Forelimb muscle (tissue), 1 donor: ENCODE measurements around the gene SNAI3. TPM values are rescaled to one million over a fixed set of nuclear protein-coding genes. Genes with fewer than 3 reads are reported as not detected.

ENCODE experiments used
- DNase-seq: peaks from one replicate; pipeline ENCODE4 v3.0.0-alpha.2; 2013; ENCODE audit warnings: low read depth
- polyA plus RNA-seq: library from polyadenylated mRNA; unstranded; fragments of 120-200 nt; gene quantifications from one replicate; pipeline ENCODE4 v1.2.1, GENCODE V29; 2013; ENCODE audit not compliant: insufficient read length

SNAI3 gene
- polyA plus RNA-seq, 1 donor, result 7.9 TPM

- no peak for DNase-seq
Measured at GRCh38 chr16:88691924-88692560, 5.7 kb upstream of the SNAI3 start.

DNA sequence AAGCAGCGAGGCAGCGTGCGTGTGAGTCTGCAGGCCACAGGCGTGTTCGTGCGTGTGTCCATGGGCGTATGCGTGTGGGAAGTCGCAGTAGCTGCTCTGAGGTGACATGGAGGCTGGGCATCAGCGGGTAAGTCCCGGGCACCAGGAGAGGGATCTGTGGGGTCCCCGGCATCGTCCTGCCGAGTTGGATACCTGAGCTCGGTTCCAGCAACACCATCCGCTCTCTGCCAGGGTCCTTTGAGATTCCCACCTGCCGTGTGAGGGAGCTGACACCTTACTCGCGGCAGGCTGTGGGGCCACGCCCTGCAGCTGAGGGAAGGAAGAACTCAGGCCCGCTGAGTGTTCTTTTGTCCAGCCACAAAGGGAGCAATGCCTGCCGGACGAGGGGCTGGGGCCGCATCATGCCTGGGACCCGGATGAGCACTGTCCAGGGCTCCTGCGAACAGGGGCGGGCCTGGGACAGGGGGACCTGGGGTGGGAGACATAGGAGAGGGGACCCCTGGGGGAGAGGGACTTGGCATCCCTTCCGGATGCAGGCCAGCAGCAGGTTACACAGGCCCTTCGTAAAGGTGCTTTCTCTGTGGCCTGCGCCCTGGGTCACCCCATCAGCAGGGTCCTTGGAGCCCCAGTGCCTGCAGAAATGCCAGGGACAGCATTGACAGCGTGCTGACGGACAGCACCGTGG, 5.0 kb upstream of the SNAI3 start:
- DNase-seq, result no peak

DNA sequence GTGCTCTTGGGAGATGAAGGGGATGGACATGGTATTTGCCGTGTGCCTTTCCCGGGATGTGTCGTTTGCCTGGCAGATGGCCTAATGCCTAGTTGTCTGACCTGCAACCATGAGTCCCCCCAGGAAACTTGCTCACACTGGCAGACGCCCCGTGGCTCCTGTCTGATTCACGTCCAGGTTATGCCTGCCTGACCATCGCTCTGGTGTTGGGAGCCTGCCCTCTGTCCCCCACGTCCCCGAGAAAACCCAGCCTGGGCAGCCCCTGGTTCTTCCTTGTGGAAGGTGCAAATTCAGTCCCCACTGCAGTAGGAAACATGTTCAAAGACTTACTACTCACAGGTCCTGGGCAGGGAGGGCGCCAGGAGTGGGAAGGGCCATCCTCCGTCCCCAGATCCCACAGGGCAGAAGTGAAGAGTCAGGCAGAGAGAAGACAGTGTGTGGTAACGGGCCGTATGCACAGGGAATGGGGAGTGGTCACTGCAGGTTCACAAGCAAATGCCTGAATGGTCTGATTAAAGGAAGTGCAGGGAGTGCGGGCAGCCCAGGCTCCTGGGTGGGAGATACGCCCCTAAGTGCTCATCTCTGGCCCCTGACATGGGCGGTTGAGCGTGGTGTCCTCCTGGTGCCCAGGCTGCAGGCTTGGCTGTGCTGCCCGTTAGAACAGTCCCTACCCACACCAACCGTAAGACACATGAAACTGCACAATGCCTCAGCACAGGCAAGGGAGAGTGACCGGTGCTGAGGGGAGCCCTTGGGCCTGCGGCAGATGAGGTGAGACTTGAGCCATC, 4.2 kb upstream of the SNAI3 start:
- DNase-seq, result no peak

- no peak for DNase-seq
Measured at GRCh38 chr16:88688013-88688778, 1.9 kb upstream of the SNAI3 start.

- no peak for DNase-seq
Measured at GRCh38 chr16:88687676-88688012, 1.3 kb upstream of the SNAI3 start.

DNA sequence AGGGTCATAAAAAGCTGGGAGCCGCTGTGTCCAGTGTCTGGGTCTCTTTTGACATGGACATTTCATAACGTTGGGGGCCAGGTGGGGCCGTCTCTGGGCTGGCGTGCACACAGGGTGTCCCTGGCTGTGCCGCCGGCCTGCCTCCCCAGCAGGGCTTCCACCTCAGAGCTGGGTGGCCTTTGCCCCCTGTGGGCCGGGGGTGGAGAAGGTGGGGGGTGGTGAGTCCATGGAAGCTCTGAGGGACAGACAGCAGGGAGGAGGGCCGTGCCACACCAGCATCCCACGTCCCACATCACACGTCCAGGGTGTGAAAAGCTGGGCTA, 908 bp upstream of the SNAI3 start:
- DNase-seq, result no peak

GRCh38 chr16:88686062-88686438, 257 bp downstream of the SNAI3 start:
- DNase-seq, result no peak

DNA sequence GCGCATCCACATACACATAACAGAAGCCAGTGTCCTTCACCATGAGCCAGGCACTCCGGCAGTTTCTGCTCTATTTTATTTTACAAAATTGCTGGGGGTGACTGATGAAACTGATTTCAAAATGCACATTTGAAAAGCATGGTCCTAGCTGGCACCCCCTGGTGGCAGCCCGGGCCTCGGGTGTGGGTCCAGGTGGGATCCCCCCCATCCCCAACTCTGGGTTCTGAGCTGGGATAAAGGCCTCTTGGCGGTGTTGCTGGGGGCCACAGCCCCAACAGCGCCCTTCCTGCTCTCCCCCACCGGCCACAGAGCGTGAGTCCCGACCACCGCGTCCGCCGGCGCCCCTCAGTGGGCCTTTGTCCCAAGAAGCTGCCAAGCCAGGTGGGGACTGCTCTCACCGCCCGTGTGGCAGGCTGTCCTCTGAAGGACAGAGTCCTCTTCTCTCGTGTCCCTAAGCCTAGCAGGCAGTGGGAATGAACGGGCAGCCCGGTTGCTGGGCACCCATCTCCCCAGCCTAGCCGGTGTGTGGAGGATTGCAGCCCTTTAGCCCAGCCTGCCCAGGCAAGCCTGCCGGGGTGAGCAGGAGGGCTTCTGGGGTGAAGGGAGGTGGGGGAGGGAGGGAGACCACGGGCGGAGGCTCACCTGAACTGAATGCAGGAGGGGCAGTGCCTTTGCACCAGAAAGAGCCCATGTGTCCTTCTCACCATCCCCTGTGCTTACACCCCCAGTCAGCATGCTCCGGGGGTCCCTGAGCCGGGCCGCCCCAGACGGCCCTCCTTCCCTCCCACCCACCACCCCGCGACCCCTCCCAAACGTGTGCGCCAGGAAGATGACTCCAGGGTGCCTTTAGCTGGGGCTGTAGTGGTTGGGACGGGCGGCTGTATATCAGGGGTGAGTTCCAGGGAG, 898 bp downstream of the SNAI3 start:
- DNase-seq, result no peak

DNA sequence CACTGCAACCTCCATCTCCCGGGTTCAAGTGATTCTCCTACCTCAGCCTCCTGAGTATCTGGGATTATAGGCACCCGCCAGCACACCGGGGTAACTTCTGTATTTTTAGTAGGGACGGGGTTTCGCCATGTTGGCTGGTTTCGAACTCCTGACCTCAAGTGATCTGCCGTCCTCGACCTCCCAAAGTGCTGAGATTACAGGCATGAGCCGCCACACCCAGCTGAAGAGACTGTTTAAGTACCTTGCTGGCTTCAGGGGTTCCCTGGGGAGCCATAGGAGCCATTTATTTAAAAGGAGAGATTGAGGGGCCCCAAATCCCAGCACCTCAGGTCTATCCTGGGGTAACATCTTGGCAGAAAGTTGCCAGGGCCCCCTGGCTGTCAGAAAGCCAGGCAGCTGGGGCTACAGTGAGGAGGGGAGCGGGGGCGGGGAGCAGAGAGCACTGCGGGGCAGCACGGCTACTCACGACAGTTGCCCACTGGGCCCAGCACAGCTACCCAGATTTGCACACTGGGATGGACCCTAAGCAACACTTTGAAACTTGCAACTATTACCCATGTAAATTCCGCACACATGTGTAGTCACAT, 1.6 kb downstream of the SNAI3 start:
- no peak for DNase-seq

DNA sequence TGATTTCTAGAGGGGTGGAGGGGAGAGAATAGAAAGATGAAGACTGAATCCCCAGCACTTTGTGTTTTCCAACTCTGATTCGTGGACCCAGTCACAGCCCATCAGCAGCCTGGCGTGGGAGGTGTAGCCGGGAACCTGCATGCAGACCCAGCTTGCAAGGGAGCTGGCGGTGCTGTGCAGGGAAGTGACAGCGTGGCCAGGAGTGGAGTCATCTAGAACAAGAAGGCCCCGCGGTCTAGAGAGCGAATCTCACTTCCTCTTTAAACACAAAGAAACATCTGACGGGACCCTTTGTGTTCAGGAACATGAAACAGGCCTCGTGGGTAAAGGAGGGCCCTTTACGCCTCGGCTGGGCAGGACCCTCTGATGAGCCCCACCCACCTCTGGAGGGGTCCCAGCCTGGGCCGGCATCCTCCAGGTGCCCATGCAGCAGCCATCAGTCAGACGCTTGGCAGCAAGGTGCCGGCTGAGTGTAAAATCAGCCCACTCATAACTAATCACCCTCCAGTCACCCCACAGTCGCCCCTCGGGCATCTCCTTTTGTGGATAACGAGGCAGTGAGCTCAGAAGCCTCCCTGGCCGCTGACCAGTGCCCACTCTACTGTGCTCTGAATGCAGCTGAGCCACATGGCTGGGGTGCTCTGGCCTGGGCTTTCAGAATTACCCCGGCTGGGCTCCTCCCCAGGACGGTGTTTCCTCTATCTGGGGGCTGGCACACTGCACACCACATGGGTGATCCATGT, 4.4 kb downstream of the SNAI3 start:
- DNase-seq, result no peak

GRCh38 chr16:88681084-88681680, 5.1 kb downstream of the SNAI3 start:
- DNase-seq, result no peak

DNA sequence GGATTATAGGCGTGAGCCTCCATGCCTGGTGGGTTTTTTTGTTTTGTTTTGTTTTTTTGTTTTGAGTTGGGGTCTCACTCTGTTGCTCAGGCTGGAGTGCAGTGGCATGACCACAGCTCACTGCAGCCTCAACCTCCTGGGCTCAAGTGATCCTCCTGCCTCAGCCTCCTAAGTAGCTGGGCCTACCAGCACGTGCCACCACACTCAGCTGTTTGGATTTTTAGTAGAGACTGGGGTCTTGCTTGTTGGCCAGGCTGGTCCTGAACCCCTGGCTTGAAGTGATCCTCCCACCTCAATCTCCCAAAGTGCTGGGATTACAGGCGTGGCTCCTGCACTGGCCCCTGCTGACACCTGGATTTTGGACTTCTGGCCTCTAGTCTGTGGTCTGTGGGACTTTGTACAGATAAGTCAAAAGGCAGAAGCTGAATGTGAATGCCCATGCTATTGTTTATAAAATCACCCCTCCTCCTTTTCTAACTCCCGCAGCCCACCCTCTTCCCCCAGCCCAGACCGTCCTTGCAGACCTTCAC, 5.7 kb downstream of the SNAI3 start:
- no peak for DNase-seq

DNA sequence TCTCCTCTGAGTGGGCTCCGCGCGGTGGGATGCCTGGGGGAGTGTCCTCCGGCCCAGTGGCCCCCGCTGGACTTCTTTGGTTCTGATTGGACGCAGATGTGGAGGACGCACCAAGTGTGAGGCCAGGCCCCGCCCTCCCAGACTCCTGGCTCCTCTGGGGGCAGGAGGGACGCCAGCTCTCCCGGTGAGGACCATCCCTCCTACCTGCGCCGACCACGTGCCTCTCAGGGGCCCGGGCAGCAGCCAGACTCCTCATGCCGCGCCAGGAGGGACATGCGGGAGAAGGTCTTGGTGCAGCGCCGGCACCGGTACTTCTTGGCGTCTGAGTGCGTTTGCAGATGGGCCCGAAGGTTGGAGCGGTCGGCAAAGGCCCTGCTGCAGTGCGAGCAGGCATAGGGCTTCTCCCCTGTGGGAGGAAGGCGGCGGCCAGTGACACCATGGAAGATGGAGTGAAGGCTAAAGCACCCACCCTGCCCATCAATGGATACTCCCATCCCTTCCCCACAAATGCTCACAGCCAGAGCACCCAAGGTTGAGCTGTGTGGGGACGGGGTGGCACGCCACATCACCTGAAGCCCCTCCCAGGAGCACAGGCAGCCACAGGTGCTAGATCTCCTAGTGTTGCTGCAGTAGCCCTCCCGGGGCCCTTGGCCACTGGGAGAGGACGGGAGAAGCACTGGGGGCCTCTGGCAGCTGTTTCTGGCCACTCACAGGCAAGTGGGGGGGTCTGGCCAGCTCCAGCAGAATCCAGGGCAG, 7.9 kb downstream of the SNAI3 start:
- DNase-seq, result no peak

DNA sequence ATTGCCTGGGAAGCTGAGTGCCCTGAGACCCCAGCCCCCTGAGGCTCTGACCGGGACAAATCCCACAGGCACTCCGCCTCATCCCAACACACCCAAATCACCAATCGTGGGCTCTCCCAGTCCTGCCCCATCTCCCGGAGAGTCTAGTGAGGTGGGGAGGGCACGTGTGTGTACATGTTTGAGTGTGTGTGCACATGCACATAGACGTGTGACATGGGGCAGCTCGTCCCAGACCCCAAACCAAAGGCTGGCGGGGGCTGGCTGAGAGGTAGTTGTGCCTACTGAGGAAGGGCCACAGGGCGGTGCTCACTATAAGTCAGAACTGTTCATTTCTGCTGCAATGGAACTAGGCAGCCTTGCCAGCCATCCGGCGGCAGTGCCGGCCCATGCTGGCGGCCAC, 8.6 kb downstream of the SNAI3 start:
- no peak for DNase-seq

GRCh38 chr16:88676502-88677242, 9.6 kb downstream of the SNAI3 start:
- DNase-seq, result no peak

DNA sequence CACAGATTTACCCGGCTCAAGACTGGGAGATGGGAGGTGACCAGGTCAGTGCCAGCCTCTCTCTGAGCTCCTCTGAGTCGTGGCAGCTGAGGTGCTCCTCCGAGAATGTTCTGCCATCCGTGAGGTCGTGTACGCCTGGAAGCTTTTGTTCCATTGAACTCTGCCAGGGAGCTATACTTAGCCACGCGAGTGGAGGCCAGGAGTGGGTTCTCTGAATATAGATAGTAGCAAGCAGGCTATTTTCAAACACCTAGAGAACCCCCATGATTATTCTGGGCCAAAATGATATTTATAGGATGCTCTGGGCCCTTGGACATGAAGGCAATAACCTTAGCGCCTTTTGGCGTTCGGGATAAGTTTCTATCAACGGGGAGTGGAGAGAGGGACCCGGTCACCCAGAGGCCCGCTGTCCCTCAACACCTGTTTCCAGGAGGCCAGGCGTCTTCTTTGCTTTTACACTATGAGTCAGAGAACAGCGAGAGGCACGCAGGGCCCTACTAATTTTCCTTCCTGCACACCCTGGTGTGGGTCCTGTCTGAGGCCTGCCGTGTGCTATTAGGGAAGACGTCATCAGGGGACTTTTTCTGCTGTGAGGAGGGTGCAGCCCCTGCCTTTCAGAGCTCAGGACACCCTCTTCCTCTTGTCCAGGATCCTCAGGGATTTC, 12.5 kb downstream of the SNAI3 start:
- DNase-seq, result no peak

DNA sequence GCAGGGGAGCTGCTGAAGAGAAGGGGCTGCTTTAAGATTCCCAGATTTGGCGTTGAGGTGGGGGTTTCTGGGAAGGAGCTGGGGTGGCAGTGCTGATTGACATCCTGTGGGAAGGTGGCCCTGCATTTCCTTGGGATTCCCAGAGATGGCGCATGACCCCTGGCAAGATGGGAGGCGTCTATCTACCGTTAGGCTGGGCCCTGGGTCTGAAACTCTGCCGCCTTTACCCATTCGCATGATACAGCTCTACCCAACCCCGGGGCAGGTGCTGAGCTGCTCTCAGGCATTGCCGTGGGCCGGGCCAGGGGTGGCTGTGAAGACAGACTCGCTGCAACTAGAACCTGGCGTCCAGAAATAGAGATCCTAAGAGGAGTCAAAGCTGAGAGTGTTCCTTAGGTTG, 13.5 kb downstream of the SNAI3 start:
- DNase-seq, result no peak

DNA sequence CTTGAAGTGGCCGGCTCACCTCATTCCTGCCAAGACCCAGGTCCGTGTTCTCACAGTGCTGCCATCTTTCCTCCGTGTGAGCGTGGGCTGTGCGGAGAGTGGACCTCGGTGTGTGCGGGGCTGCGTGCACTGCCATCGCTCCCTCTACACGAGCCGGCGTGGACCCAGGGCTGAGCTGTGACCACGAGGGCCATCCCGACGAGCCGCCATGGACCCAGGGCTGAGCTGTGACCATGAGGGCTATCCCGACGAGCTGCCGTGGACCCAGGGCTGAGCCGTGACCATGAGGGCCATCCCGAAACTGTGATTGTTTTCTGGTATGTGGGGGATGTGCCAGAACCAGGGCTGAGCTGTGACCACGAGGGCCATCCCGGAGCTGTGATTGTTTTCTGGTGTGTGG, 14.5 kb downstream of the SNAI3 start:
- DNase-seq, result no peak
